ENCODE results near the gene SLC44A3.

SLC44A3 gene

DNA sequence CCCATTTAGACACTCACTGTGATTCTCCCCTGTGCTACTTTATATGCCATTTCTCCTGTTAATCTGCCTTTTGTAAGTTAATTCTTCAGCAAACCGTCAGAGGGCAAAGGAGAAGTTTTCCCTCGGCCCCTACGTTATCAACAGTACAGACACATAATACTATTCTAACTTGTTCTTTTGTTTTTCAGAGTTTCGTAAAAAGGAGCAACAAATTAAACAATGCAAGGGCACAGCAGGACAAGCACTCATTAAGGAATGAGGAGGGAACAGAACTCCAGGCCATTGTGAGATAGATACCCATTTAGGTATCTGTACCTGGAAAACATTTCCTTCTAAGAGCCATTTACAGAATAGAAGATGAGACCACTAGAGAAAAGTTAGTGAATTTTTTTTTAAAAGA is 74.5 kb downstream of the SLC44A3 start:
- H3K27ac ChIP-seq = no peak overlapping the region
- TF ChIP-seq, protein P1, sequence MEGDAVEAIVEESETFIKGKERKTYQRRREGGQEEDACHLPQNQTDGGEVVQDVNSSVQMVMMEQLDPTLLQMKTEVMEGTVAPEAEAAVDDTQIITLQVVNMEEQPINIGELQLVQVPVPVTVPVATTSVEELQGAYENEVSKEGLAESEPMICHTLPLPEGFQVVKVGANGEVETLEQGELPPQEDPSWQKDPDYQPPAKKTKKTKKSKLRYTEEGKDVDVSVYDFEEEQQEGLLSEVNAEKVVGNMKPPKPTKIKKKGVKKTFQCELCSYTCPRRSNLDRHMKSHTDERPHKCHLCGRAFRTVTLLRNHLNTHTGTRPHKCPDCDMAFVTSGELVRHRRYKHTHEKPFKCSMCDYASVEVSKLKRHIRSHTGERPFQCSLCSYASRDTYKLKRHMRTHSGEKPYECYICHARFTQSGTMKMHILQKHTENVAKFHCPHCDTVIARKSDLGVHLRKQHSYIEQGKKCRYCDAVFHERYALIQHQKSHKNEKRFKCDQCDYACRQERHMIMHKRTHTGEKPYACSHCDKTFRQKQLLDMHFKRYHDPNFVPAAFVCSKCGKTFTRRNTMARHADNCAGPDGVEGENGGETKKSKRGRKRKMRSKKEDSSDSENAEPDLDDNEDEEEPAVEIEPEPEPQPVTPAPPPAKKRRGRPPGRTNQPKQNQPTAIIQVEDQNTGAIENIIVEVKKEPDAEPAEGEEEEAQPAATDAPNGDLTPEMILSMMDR (IDR thresholded peaks at IDR 0.05) = no peak
- no peak for TF ChIP-seq ZFX (IDR thresholded peaks at IDR 0.05; ENCODE audit: borderline replicate concordance)

DNA sequence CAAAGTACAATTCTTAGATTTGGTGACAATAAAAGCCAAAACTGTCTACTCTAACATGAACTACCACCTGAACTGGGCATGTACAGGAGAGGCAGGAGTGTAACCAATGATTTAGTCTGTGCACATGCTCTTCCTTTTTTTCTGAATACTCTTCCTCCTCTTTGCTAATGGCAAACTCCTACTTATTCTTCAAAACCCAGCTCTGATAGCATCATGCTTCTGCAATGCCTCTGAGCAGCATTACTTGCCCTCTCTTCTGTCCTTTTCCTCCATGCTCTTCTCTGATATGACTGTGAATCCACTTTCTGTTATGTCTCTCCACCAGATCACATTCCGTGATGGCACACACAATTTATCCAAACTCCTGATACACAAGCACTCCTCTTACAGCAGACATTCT is 75.4 kb downstream of the SLC44A3 start:
- H3K27ac ChIP-seq = no peak overlapping the region
- TF ChIP-seq, protein P1 (IDR thresholded peaks at IDR 0.05) = no peak
- TF ChIP-seq ZFX (IDR thresholded peaks at IDR 0.05; ENCODE audit: borderline replicate concordance) = no peak

DNA sequence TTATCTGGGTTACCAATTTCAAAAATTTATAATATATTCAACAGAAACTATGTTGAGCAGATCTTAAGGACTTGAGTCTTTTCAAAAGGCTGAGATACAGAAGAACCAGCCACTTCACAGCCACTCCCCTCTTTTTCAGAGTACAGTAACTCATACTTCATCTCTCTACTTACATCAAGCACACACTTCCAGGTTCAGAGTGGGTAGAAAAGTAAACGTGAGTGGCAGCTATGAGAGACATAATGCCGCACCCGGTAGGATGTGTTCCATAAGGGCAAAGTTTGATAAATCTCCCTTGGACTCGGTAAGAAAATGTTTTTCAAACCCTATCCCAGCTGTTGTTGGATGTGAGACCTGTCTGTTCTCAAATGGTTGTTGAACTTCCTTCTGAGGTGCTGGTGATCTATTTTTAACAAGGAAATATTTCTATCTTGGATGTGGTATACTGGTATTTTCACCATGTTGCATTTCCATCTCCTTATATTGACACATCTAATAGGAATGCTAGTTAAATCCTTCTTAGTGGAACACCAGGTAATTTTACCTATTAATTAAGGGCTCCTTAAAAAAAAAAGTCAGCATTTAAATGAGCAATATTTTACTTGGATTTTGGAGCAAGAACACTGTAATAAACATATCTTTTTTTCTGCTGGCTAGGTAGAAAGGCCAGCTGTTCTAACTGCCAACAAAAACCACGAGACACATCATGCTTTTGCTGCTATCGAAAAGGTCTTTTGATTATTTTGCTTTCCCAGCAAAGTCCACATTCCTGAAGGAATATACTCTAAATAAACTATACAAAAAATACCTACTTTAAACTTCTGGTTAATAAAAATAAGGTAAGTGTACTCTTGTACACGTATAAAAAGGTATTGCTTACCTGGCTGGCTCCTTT is 78.6 kb downstream of the SLC44A3 start:
- H3K27ac ChIP-seq = no peak overlapping the region
- TF ChIP-seq ZFX (IDR thresholded peaks at IDR 0.05; ENCODE audit: borderline replicate concordance) = no peak
- TF ChIP-seq, protein P1 (IDR thresholded peaks at IDR 0.05) = no peak

DNA sequence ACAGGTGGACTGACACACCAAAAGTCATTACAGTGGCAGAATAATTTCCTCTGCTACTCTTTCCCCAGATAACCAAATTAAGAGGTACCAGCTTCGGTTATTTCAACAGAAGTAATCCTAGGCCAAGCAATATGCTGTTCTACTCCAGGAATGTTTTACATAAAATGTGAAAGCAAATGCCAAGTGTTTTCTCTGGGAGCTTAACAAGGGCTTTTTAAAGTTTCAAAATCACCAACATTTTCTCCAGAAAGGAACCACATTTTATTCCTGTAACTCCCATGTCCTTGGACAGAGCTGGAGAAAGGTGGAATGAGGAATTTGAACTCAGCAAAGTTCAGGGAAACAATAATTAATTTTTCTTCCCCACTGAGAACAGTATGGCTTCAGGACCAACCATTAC is 79.6 kb downstream of the SLC44A3 start:
- TF ChIP-seq ZFX (IDR thresholded peaks at IDR 0.05; ENCODE audit: borderline replicate concordance) = no peak
- TF ChIP-seq, protein P1 (IDR thresholded peaks at IDR 0.05) = no peak
- H3K27ac ChIP-seq = no peak overlapping the region

DNA sequence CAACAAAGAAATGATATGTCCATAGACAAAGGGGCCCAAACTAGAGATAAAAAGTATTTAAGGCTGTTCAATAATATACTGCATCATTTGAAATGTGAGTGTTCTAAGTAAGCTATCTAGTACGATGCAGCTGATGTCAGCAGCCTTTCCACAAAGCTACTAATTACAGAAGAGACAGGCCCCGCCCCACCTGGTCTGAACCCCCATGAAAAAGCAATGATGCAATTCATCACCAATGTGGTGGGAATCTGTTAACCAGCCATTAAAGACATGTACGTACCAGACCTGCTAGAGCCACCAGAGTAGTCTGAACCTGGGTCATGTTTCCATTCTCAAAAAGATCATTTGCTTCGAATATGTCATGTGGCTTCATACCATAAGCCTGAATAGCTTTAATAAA is 81.7 kb downstream of the SLC44A3 start:
- no peak overlapping the region for H3K27ac ChIP-seq
- TF ChIP-seq ZFX (IDR thresholded peaks at IDR 0.05; ENCODE audit: borderline replicate concordance) = no peak
- TF ChIP-seq, protein P1 (IDR thresholded peaks at IDR 0.05) = no peak

DNA sequence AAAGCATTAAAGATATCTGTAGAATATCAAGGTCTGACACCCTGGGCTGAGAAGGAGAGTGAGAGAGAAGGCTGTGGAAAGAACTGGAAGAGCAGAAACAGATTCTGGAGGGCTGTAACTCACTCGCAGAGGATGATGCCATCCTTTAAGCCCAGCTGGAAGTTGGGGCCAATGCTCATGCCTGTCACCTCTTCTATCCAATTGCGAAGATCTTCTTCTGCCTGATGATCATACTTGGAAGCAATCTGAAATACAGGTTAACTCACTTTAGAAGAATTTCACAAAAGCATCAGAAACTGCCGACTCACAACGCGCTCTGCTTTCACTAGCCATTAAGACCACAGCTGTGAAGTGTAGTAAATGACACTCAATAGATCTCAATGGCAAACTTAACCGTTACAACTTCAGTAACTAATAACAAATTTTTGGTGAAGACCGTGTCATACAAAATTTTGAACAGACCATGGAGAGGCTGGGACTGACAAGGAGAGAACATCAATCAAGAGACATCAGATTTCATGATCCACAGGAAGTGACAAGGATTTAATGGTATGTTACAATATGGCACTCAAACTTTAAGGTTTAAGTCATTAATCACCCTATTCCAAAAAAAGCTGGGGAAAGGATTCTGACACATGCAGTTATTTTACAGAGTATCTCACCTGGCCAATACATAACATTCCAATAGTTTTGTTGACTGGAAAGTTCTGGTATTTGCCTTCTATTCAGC is 83.3 kb downstream of the SLC44A3 start:
- no peak overlapping the region for H3K27ac ChIP-seq
- TF ChIP-seq, protein P1 (IDR thresholded peaks at IDR 0.05) = no peak
- no peak for TF ChIP-seq ZFX (IDR thresholded peaks at IDR 0.05; ENCODE audit: borderline replicate concordance)

DNA sequence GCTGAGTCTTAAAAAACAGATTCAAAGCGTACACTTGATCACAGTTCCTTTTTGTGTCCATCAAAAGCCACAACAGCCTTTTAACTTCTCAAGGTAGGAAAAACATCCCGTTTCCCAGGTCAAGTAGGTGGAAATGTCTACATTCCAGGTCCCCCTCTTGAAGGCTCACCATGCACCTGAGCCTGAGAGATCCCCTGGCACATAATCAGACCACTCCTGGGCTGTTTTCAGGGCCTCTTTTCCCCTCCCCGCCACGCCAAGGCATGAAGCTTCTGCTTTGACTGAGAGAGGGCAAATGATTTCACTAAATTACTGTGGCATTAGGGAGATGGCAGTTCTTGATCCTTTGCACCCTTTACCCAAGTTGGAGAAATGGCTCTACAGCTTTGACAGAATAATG is 85.0 kb downstream of the SLC44A3 start:
- no peak overlapping the region for H3K27ac ChIP-seq
- TF ChIP-seq, protein P1 (IDR thresholded peaks at IDR 0.05) = no peak
- TF ChIP-seq ZFX (IDR thresholded peaks at IDR 0.05; ENCODE audit: borderline replicate concordance) = no peak
